Osteocyte (in vitro differentiated cells): ENCODE results near the gene FOXJ3. TPM values are rescaled to one million over a fixed set of nuclear protein-coding genes. Genes with fewer than 3 reads are reported as not detected.

Experiments
- DNase-seq: peaks from one replicate; pipeline ENCODE4 v3.0.0; 2021; ENCODE audit warnings: mixed read lengths; ENCODE audit not compliant: unreplicated experiment; ENCODE audit errors: extremely low spot score
- H3K27ac Mint-ChIP-seq: one replicate; pipeline ENCODE4 v1.8.0; 2021; ENCODE audit warnings: mild to moderate bottlenecking, mixed read lengths; ENCODE audit not compliant: unreplicated experiment
- H3K27me3 Mint-ChIP-seq: one replicate; pipeline ENCODE4 v1.8.0; 2021; ENCODE audit warnings: mixed read lengths; ENCODE audit not compliant: unreplicated experiment
- H3K36me3 Mint-ChIP-seq: one replicate; pipeline ENCODE4 v1.8.0; 2021; ENCODE audit warnings: mixed read lengths; ENCODE audit not compliant: unreplicated experiment
- H3K4me1 Mint-ChIP-seq: one replicate; pipeline ENCODE4 v1.8.0; 2021; ENCODE audit warnings: mixed read lengths; ENCODE audit not compliant: unreplicated experiment
- H3K4me3 Mint-ChIP-seq: one replicate; pipeline ENCODE4 v1.8.0; 2021; ENCODE audit warnings: mild to moderate bottlenecking, moderate library complexity, mixed read lengths; ENCODE audit not compliant: unreplicated experiment
- H3K9me3 Mint-ChIP-seq: one replicate; pipeline ENCODE4 v1.8.0; 2021; ENCODE audit warnings: mixed read lengths; ENCODE audit not compliant: unreplicated experiment
- CTCF ChIP-seq: fragments of 200-600 bp; sonication (generic); IDR thresholded peaks from 2 replicates; pipeline ENCODE4 v1.5.0; 2021; ENCODE audit warnings: antibody characterized with exemption, mild to moderate bottlenecking, moderate library complexity
- total RNA-seq: library from RNA; stranded (reverse); gene quantifications from 2 replicates; pipeline ENCODE4 v1.2.1, GENCODE V29; 2021

Gene FOXJ3
- total RNA-seq, 1 donor from 2014 or later = 34.6 TPM

GRCh38 chr1:42168763-42169162, 166.3 kb downstream of the FOXJ3 start:
- no peak for DNase-seq
- no peak for TF ChIP-seq CTCF
- H3K4me3 Mint-ChIP-seq = no peak overlapping the region
- H3K9me3 Mint-ChIP-seq = no peaks in the 10 kb centered on the region
- H3K27me3 Mint-ChIP-seq = no peaks in the 10 kb centered on the region
- H3K27ac Mint-ChIP-seq = no peak overlapping the region
- no peaks in the 10 kb centered on the region for H3K36me3 Mint-ChIP-seq
- H3K4me1 Mint-ChIP-seq = peaks cover 17% of the 10 kb centered on the region

GRCh38 chr1:42168391-42168670, 166.7 kb downstream of the FOXJ3 start:
- no peaks in the 10 kb centered on the region for H3K9me3 Mint-ChIP-seq
- H3K36me3 Mint-ChIP-seq = no peaks in the 10 kb centered on the region
- H3K27ac Mint-ChIP-seq = no peak overlapping the region
- H3K4me1 Mint-ChIP-seq = peaks cover 17% of the 10 kb centered on the region
- DNase-seq = no peak
- H3K27me3 Mint-ChIP-seq = no peaks in the 10 kb centered on the region
- TF ChIP-seq CTCF = no peak
- H3K4me3 Mint-ChIP-seq = no peak overlapping the region

- no peaks in the 10 kb centered on the region for H3K36me3 Mint-ChIP-seq
- H3K9me3 Mint-ChIP-seq = no peaks in the 10 kb centered on the region
- no peak for DNase-seq
- no peak overlapping the region for H3K27ac Mint-ChIP-seq
- H3K4me1 Mint-ChIP-seq = peaks cover 17% of the 10 kb centered on the region
- no peak overlapping the region for H3K4me3 Mint-ChIP-seq
- H3K27me3 Mint-ChIP-seq = no peaks in the 10 kb centered on the region
- no peak for TF ChIP-seq CTCF
Observed at GRCh38 chr1:42167611-42168390, 167.2 kb downstream of the FOXJ3 start.

GRCh38 chr1:42165511-42166210, 169.4 kb downstream of the FOXJ3 start:
- peaks cover 15% of the 10 kb centered on the region for H3K4me1 Mint-ChIP-seq
- no peaks in the 10 kb centered on the region for H3K36me3 Mint-ChIP-seq
- peak; percentile 94 for DNase-seq
- H3K27me3 Mint-ChIP-seq = peaks cover 10% of the 10 kb centered on the region
- no peak for TF ChIP-seq CTCF
- peaks cover 8% of the 10 kb centered on the region for H3K9me3 Mint-ChIP-seq
- no peak overlapping the region for H3K27ac Mint-ChIP-seq
- no peak overlapping the region for H3K4me3 Mint-ChIP-seq

GRCh38 chr1:42164551-42165420, 170.2 kb downstream of the FOXJ3 start, which contains the start of gene GUCA2A:
Gene GUCA2A (minus strand): TSS chr1:42164745. CDS start chr1:42164712, 33 bp downstream.
- no peak for TF ChIP-seq CTCF
- H3K4me3 Mint-ChIP-seq = no peak within 1 kb of the TSS
- no peaks in the 10 kb centered on the region for H3K36me3 Mint-ChIP-seq
- H3K27me3 Mint-ChIP-seq = peaks cover 14% of the 10 kb centered on the region
- no peak for DNase-seq
- no peak within 1 kb of the TSS for H3K27ac Mint-ChIP-seq
- peaks cover 15% of the 10 kb centered on the region for H3K4me1 Mint-ChIP-seq
- peaks cover 9% of the 10 kb centered on the region for H3K9me3 Mint-ChIP-seq
